Ascending aorta (tissue), 2 donors: ENCODE measurements around the gene UBE2E2. TPM values are rescaled to one million over a fixed set of nuclear protein-coding genes. Genes with fewer than 3 reads are reported as not detected.

Experiments
- DNase-seq, 2 donors: peaks; one replicate each; pipeline ENCODE4 v3.0.0-alpha.2; 2019; ENCODE audit warnings: low spot score in 2 of 2
- H3K27ac ChIP-seq, 2 donors: fragments of 200-600 bp; sonication (generic); one replicate each; pipeline ENCODE4 v1.5.1; 2016 to 2017; ENCODE audit warnings: mild to moderate bottlenecking in 1 of 2
- H3K27me3 ChIP-seq: fragments of 200-600 bp; sonication (generic); one replicate; pipeline ENCODE4 v1.5.1; 2017
- H3K36me3 ChIP-seq, 2 donors: fragments of 200-600 bp; sonication (generic); one replicate each; pipeline ENCODE4 v1.5.1; 2016
- H3K4me1 ChIP-seq, 2 donors: fragments of 200-600 bp; sonication (generic); one replicate each; pipeline ENCODE4 v1.5.1; 2016 to 2017; ENCODE audit warnings: mild to moderate bottlenecking in 1 of 2
- H3K4me3 ChIP-seq, 2 donors: fragments of 200-600 bp; sonication (generic); one replicate each; pipeline ENCODE4 v1.5.1; 2016 to 2017; ENCODE audit warnings: mild to moderate bottlenecking in 1 of 2
- H3K9me3 ChIP-seq, 2 donors: fragments of 200-600 bp; sonication (generic); one replicate each; pipeline ENCODE4 v1.5.1; 2016
- intact Hi-C: fragments of 100-400 bp; cut with DNase I; formaldehyde crosslinking; loops from one replicate; pipeline ENCODE4 v1.15.1; 2023
- total RNA-seq: library from RNA; depleted of rRNA; stranded (reverse); fragments of >200 nt; gene quantifications from one replicate; pipeline ENCODE4 v1.1.0, GENCODE V29; 2016
- TF ChIP-seq, protein P1 (sequence below), 3 experiments: fragments of 200-600 bp in 2 of 3; fragments of 450-650 bp in 1 of 3; sonication (generic) in 2 of 3; IDR thresholded peaks; one replicate each; pipeline ENCODE4 v1.5.1; 2016 to 2019; ENCODE audit warnings: antibody characterized with exemption in 3 of 3, mild to moderate bottlenecking in 1 of 3, moderate library complexity in 1 of 3

The UBE2E2 gene
- total RNA-seq, 1 donor from 2014 or later = 5.3 TPM

DNA sequence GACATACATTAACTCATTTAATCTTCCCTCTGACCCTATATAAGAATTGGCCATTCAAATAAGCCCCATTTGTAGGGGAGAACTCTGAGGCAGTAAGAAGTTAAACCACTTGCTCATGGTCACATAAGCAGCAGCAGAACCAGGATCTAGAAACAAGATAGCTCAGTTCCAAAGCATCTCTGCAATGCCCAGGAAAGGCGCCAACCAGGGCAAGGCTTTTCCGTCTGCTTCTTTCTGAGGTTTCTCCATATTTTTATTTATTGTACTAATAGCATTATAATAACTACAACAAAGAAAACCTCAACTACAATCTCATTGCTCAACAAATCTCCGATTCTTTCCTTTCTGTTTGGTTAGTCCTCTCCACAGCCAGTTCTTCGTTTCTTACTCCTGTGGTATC is 4.3 kb upstream of the UBE2E2 start:
- Histone ChIP-seq H3K9me3 (no peaks in the 10 kb centered on the region), H3K27ac (peak overlapping the region; percentile 28 to 67)
- TF ChIP-seq, protein P1, sequence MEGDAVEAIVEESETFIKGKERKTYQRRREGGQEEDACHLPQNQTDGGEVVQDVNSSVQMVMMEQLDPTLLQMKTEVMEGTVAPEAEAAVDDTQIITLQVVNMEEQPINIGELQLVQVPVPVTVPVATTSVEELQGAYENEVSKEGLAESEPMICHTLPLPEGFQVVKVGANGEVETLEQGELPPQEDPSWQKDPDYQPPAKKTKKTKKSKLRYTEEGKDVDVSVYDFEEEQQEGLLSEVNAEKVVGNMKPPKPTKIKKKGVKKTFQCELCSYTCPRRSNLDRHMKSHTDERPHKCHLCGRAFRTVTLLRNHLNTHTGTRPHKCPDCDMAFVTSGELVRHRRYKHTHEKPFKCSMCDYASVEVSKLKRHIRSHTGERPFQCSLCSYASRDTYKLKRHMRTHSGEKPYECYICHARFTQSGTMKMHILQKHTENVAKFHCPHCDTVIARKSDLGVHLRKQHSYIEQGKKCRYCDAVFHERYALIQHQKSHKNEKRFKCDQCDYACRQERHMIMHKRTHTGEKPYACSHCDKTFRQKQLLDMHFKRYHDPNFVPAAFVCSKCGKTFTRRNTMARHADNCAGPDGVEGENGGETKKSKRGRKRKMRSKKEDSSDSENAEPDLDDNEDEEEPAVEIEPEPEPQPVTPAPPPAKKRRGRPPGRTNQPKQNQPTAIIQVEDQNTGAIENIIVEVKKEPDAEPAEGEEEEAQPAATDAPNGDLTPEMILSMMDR (IDR thresholded peaks at IDR 0.05) = no peak

DNA sequence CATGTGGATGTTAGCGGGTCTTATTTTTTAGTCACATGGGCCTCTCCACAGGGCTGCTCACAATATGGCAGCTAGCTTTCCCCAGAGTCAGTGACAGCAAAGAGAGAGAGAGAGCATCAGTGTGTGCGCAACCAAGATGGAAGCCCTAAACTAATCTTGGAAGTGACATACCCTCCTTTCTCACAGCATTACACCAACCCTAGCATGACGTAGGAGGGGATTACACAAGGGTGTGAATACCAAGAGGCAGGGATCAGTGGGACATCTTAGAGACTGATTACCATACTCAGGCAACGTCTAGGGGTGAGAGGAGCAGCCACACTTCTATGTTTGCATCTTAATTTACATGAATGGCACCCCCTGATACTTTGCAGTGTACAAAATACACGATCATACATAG is 3.5 kb upstream of the UBE2E2 start:
- intact Hi-C loops = loop anchor here (5.0 to 10.0 kb wide), 4 partner anchors 63 to 745 kb away; partner anchors contain the start of genes NR1D2 and UBE2E1
- TF ChIP-seq, protein P1 (IDR thresholded peaks at IDR 0.05) = no peak
- Histone ChIP-seq H3K4me3 (no peak overlapping the region), H3K9me3 (no peaks in the 10 kb centered on the region), H3K36me3 (no peaks in the 10 kb centered on the region), H3K27ac (peak overlapping the region in 1 of 2 donors; percentile 28), H3K4me1 (peaks cover 0 to 3% of the 10 kb centered on the region in 2 donors), H3K27me3 (no peaks in the 10 kb centered on the region)
- DNase-seq = no peak

More for the DNA sequence above, 4.3 kb upstream of the UBE2E2 start:
- intact Hi-C loops = no loop called here
- H3K27me3 ChIP-seq = no peaks in the 10 kb centered on the region
- no peaks in the 10 kb centered on the region for H3K4me1 ChIP-seq
- H3K36me3 ChIP-seq = no peaks in the 10 kb centered on the region
- H3K4me3 ChIP-seq = peak overlapping the region in 1 of 2 donors; percentile 4
- DNase-seq = no peak

DNA sequence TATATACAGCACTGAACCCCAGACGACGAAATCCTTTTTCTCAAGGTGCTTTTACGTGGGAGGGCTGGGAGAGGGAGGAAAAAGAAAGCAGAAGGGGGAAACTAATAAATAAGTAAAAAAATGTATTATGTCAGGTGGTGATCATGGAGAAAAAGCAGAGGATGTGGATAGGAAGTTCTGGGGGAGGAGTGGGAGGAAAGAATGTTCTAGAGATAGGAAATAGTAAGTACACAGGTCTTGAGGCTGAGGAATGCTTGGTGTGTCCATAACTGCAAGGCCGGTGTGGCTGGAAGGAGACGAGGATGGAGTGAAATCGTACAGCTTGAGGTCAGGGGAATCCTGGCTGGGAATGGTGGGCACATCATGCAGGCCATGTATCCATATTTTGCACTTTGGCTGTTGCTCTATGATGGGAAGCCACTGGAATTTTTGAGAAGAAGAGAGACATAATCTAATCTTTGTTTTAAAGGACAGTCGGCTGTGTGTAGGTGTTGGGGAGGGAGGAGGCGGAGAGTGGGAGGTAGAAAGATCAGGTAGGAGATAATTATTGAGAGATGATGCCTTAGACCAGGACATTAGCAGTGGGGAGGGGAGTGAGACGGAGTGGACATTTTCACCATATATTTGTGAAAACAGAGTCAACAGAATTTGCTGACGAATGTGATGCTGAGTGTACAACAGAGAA is 1.8 kb upstream of the UBE2E2 start:
- Histone ChIP-seq H3K27ac (no peak overlapping the region), H3K4me3 (no peak overlapping the region), H3K27me3 (no peaks in the 10 kb centered on the region), H3K4me1 (peaks cover 0 to 4% of the 10 kb centered on the region in 2 donors), H3K36me3 (no peaks in the 10 kb centered on the region), H3K9me3 (no peaks in the 10 kb centered on the region)
- no peak for DNase-seq
- intact Hi-C loops = loop anchor here (5.0 to 10.0 kb wide), 4 partner anchors 61 to 744 kb away; partner anchors contain the start of genes NR1D2 and UBE2E1
- TF ChIP-seq, protein P1 (IDR thresholded peaks at IDR 0.05) = no peak

DNA sequence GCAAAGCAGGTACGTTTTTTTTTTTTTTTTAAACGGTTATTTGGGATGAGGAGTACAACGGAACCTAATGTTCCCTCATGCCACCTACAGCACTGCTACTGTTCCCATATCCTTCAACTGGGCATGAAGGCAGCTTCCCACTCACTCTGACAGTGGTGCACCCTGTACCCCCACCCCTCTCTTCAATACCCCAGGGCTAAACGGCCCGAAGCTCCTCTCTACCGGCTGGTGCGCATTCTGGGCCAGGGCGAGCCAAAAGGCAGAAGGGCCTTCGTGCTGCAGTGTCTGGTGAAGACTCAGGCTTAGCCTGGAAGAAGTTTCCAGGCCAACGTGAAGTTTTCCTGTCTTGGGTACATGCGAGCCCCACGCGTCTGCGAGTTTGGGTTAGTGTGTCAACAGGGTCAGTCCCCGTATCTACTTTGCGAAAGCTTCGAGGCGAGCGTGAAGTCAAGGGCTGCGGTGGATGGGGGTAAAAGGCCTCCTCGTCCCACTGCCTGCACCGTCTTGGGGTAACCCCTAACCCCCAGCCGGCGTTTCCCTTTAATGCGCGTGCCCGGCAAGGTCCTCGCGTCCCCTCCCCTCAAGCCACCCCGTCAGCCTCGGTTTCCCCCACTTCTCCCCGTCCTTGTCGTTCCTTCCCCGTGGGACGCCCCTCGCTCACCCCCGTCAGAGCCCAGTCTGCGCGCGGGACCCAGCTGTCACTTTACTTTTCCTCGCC is 765 bp upstream of the UBE2E2 start:
- H3K27me3 ChIP-seq = no peaks in the 10 kb centered on the region
- peak in 1 of 2 donors; percentile 72 for DNase-seq

DNA sequence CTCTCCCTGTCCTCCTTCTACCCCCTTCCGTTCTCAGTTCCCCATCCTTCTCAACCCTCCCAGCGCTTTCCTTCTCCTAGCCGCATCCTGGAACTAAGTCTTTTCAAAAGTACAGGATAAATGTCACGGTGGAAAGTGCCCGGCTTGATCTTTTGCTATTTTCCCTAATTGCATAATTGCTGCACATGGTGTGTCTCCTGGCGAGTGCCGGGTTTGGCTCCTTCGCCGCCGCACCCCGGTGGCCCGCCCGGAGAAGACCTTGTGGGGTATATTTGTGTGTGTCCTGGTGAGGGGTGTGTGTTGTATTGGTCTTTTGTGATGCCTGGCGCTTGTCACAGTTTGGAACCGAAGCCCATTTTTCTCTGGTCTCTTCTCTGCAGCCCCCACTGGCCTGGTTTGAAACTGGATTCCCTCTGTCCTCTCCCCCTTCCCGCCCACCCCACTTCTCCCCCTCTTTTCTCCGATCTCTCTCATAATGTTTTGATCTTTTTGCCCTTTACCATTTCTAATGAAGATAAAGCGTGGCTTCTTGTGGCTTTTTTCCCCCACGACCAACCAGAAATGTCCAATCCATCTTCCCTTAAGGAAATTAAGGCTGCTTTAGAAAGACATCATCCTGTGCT is 692 bp downstream of the UBE2E2 start:
- intact Hi-C loops = loop anchor here (5.0 to 10.0 kb wide), 4 partner anchors 58 to 741 kb away; partner anchors contain the start of genes NR1D2 and UBE2E1
- Histone ChIP-seq H3K9me3 (no peaks in the 10 kb centered on the region), H3K36me3 (no peaks in the 10 kb centered on the region), H3K27ac (peak overlapping the region; percentile 83 to 90), H3K27me3 (no peaks in the 10 kb centered on the region), H3K4me1 (peaks cover 0 to 4% of the 10 kb centered on the region in 2 donors), H3K4me3 (peak overlapping the region; percentile 90 to 99)
- TF ChIP-seq, protein P1 (IDR thresholded peaks at IDR 0.05) = no peak
- DNase-seq = no peak

More for the DNA sequence above, 765 bp upstream of the UBE2E2 start:
- H3K4me3 ChIP-seq = peak overlapping the region; percentile 90 to 99
- H3K36me3 ChIP-seq = no peaks in the 10 kb centered on the region
- H3K27ac ChIP-seq = peak overlapping the region; percentile 83 to 90
- H3K4me1 ChIP-seq = peaks cover 0 to 4% of the 10 kb centered on the region in 2 donors
- intact Hi-C loops = loop anchor here (5.0 to 10.0 kb wide), 4 partner anchors 60 to 742 kb away; partner anchors contain the start of genes NR1D2 and UBE2E1
- TF ChIP-seq, protein P1 (IDR thresholded peaks at IDR 0.05) = no peak
- H3K9me3 ChIP-seq = no peaks in the 10 kb centered on the region
